Measurements from ENCODE around the gene ROBO1. TPM values are rescaled to one million over a fixed set of nuclear protein-coding genes. Genes with fewer than 3 reads are reported as not detected.

ROBO1 gene
- total RNA-seq, 4 donors from 2014 or later, result 25.0 to 42.6 (median 35.7) TPM

- H3K4me1 ChIP-seq, result peaks cover 0 to 11% (median 0%) of the 10 kb centered on the region in 3 donors
- H3K27me3 ChIP-seq, result no peaks in the 10 kb centered on the region
- H3K27ac ChIP-seq, result no peak overlapping the region
- no peak overlapping the region for H3K4me3 ChIP-seq
- intact Hi-C loops (cut with DNase I), result no loop called here
- DNase-seq, result no peak
- H3K9me3 ChIP-seq, result peaks cover 0 to 8% (median 0%) of the 10 kb centered on the region in 3 donors
- H3K36me3 ChIP-seq, result no peaks in the 10 kb centered on the region
- no peak for TF ChIP-seq POLR2A (IDR thresholded peaks at IDR 0.05)
- no peak for TF ChIP-seq CTCF (IDR thresholded peaks at IDR 0.05)
- WGBS, 2 donors, result 74 to 77% methylated on average over 4 of the region's 4 CpGs
These were observed 777.6 kb downstream of the ROBO1 start for GRCh38 chr3:78990156-78990555.

GRCh38 chr3:78988324-78988723 is 779.5 kb downstream of the ROBO1 start:
- peaks cover 0 to 8% (median 0%) of the 10 kb centered on the region in 3 donors for H3K9me3 ChIP-seq
- H3K27me3 ChIP-seq, result no peaks in the 10 kb centered on the region
- DNase-seq, result no peak
- intact Hi-C loops (cut with DNase I), result no loop called here
- H3K36me3 ChIP-seq, result no peaks in the 10 kb centered on the region
- H3K27ac ChIP-seq, result no peak overlapping the region
- H3K4me3 ChIP-seq, result no peak overlapping the region
- peaks cover 0 to 11% (median 0%) of the 10 kb centered on the region in 3 donors for H3K4me1 ChIP-seq
- TF ChIP-seq POLR2A (IDR thresholded peaks at IDR 0.05) (no peak), CTCF (IDR thresholded peaks at IDR 0.05) (peak in 3 of 6 experiments; percentile 7 to 47 (median 25))

GRCh38 chr3:78986416-78987101 is 781.2 kb downstream of the ROBO1 start:
- TF ChIP-seq CTCF (IDR thresholded peaks at IDR 0.05), result no peak
- no peak for TF ChIP-seq POLR2A (IDR thresholded peaks at IDR 0.05)
- Histone ChIP-seq H3K4me3 (no peak overlapping the region), H3K27me3 (no peaks in the 10 kb centered on the region), H3K36me3 (no peaks in the 10 kb centered on the region), H3K9me3 (peaks cover 0 to under 1% (median 0%) of the 10 kb centered on the region in 3 donors), H3K4me1 (no peaks in the 10 kb centered on the region), H3K27ac (no peak overlapping the region)
- 58 to 62% methylated on average over 5 of the region's 5 CpGs for WGBS, 2 donors
- DNase-seq, result no peak
- intact Hi-C loops (cut with DNase I), result no loop called here

- 75 to 86% methylated on average over 2 of the region's 2 CpGs for WGBS, 2 donors
- intact Hi-C loops (cut with DNase I), result no loop called here
- H3K9me3 ChIP-seq, result no peaks in the 10 kb centered on the region
These were observed 781.8 kb downstream of the ROBO1 start for GRCh38 chr3:78985981-78986380.

More at GRCh38 chr3:78985981-78986380, 781.8 kb downstream of the ROBO1 start:
- H3K4me1 ChIP-seq, result no peaks in the 10 kb centered on the region
- no peaks in the 10 kb centered on the region for H3K36me3 ChIP-seq
- H3K27ac ChIP-seq, result no peak overlapping the region
- H3K4me3 ChIP-seq, result no peak overlapping the region
- H3K27me3 ChIP-seq, result no peaks in the 10 kb centered on the region
- TF ChIP-seq CTCF (IDR thresholded peaks at IDR 0.05), result no peak
- TF ChIP-seq POLR2A (IDR thresholded peaks at IDR 0.05), result no peak
- no peak for DNase-seq
